Islet precursor cell (in vitro differentiated cells): Measurements from ENCODE around the gene ZFYVE28.
"Not testable (repeated sequence)": the region's sequence is repeated elsewhere in the genome, so short reads cannot be mapped to it uniquely, and the experiment has no call there.

Source experiments
- DNase-seq: peaks from one replicate; pipeline ENCODE4 v3.0.0-alpha.2; 2018

ZFYVE28 gene

GRCh38 chr4:2390146-2390545 is 28.3 kb downstream of the ZFYVE28 start:
- peak; percentile 45 for DNase-seq

GRCh38 chr4:2389691-2390090 is 28.8 kb downstream of the ZFYVE28 start:
- no peak for DNase-seq

- no peak for DNase-seq
These were observed 29.8 kb downstream of the ZFYVE28 start for GRCh38 chr4:2388429-2389182.

GRCh38 chr4:2387829-2388228 is 30.6 kb downstream of the ZFYVE28 start:
- DNase-seq = no peak

- DNase-seq = no peak
These were observed 31.2 kb downstream of the ZFYVE28 start for GRCh38 chr4:2387218-2387617.

- peak; percentile 41 for DNase-seq
These were observed 31.7 kb downstream of the ZFYVE28 start for GRCh38 chr4:2386717-2387116.

GRCh38 chr4:2385516-2385915 is 32.9 kb downstream of the ZFYVE28 start:
- DNase-seq = peak; percentile 45

GRCh38 chr4:2384245-2384644 is 34.2 kb downstream of the ZFYVE28 start:
- DNase-seq = no peak

- no peak for DNase-seq
These were observed 34.7 kb downstream of the ZFYVE28 start for GRCh38 chr4:2383760-2384159.

- not testable (repeated sequence) for DNase-seq
These were observed 35.2 kb downstream of the ZFYVE28 start for GRCh38 chr4:2383220-2383631.

- DNase-seq = not testable (repeated sequence)
These were observed 35.7 kb downstream of the ZFYVE28 start for GRCh38 chr4:2382769-2383202.

GRCh38 chr4:2380589-2380988 is 37.9 kb downstream of the ZFYVE28 start:
- not testable (repeated sequence) for DNase-seq

GRCh38 chr4:2378898-2379297 is 39.5 kb downstream of the ZFYVE28 start:
- DNase-seq = no peak

GRCh38 chr4:2378401-2378800 is 40.0 kb downstream of the ZFYVE28 start:
- no peak for DNase-seq

GRCh38 chr4:2377241-2377640 is 41.2 kb downstream of the ZFYVE28 start:
- DNase-seq = no peak

- DNase-seq = no peak
These were observed 43.0 kb downstream of the ZFYVE28 start for GRCh38 chr4:2375427-2375826.

GRCh38 chr4:2373532-2373931 is 44.9 kb downstream of the ZFYVE28 start:
- DNase-seq = no peak

GRCh38 chr4:2372488-2373030 is 45.9 kb downstream of the ZFYVE28 start:
- DNase-seq = no peak

GRCh38 chr4:2371765-2372487 is 46.5 kb downstream of the ZFYVE28 start:
- DNase-seq = no peak

- DNase-seq = no peak
These were observed 47.7 kb downstream of the ZFYVE28 start for GRCh38 chr4:2370597-2371320.

GRCh38 chr4:2368746-2369437 is 49.6 kb downstream of the ZFYVE28 start:
- DNase-seq = no peak

- DNase-seq = no peak
These were observed 50.8 kb downstream of the ZFYVE28 start for GRCh38 chr4:2367626-2368025.
